Left cardiac atrium (tissue), 4 donors: ENCODE results near the gene PHOSPHO2. TPM values are rescaled to one million over a fixed set of nuclear protein-coding genes. Genes with fewer than 3 reads are reported as not detected.

Experiments
- ATAC-seq, 2 donors: fragments of 200-7000 bp; cut with Tn5 transposase; one replicate each; pipeline ENCODE4 v1.9.1; 2020; ENCODE audit warnings: mild to moderate bottlenecking in 2 of 2, moderate library complexity in 2 of 2
- DNase-seq: peaks from one replicate; pipeline ENCODE4 v3.0.0-alpha.2; 2020
- intact Hi-C, 2 donors: fragments of 100-400 bp; cut with DNase I; formaldehyde crosslinking; loops; one replicate each; pipeline versions ENCODE4 v1.14.1 to v1.15.1; 2022 to 2023
- total RNA-seq, 2 donors: library from RNA; stranded (reverse); fragmentation: NEBNext Ultra II Directional; extraction: Animal tissue kit (Norgen Biotek cat#: 25700); gene quantifications; one replicate each; pipeline ENCODE4 v1.2.1, GENCODE V29; 2021
- donor health status: DM: no; HTN: yes; CAD: no.
- donor health status: DM: no; HTN: yes; CAD: no; lungs with severe emphysema.
- donor health status: DM: yes; HTN: yes; CAD: no.
- donor health status: Dilated cardiomyopathy.

Gene PHOSPHO2
- total RNA-seq, 2 donors from 2014 or later: 3.4 to 3.9 TPM

DNA sequence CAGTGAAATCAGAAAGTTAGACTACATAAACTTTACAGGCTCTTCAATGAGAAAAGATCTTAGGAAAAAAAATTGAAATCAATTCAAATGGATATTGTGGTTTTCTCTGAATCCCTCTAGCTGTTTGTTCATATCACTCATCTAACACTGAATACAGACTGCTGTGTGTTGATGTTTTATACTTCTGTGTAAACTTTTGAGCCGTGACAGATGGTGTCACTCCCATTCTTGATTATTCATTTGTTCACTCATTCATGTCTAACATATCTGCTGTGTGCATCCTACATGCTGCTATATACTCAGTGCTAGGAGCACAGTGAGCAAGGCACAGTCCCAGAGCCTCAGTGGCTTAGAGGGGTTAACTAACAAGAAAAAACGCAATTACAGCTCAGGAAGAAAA is 52.0 kb downstream of the PHOSPHO2 start:
- DNase-seq (no peak), ATAC-seq (no peak)
- intact Hi-C loops: no loop called here

DNA sequence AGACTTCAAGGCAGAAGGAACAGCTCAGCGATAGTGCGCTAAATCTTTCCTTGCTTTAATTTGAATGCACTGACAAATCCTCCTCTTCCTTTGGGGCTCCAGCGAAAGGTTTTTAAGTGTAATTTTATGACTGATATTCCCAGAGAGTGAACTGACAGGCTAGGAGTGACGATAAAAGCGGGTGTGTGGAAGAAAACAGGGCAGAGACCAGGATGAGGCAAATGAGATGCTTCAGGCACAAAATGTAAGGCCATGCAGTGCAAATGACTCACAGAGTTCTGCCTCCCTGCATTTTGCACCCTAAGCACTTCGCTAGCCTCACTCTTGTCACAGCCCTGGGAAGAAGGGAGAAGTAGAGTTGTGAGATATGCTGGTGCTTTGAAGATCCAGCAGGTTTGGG is 54.0 kb downstream of the PHOSPHO2 start:
- ATAC-seq (no peak), DNase-seq (no peak)
- intact Hi-C loops: no loop called here

Other genes starting within 250 kb of the PHOSPHO2 start
- gene BBS5, start 215.0 kb upstream of the PHOSPHO2 start, total RNA-seq: 1 to 10 TPM; 6.7 to 8.5 TPM
- gene KLHL41, start 184.8 kb upstream of the PHOSPHO2 start, total RNA-seq: 10 to 100 TPM; 92.0 to 95.9 TPM
- gene FASTKD1, start 120.6 kb upstream of the PHOSPHO2 start, total RNA-seq: 10 to 100 TPM; 45.1 to 66.4 TPM
- gene PPIG, start 110.1 kb upstream of the PHOSPHO2 start, total RNA-seq: 10 to 100 TPM; 33.7 to 45.3 TPM
- under 1 TPM in 1 of 2 donors, not detected in 1; 0.16 TPM for gene CFAP210, start 64 bp upstream of the PHOSPHO2 start, total RNA-seq
- gene KLHL23, start 39.4 kb downstream of the PHOSPHO2 start, total RNA-seq: 10 to 100 TPM; 19.5 to 22.5 TPM
- 10 to 100 TPM; 57.4 to 75.3 TPM for gene SSB, start 104.4 kb downstream of the PHOSPHO2 start, total RNA-seq
- 10 to 100 TPM; 51.5 to 55.2 TPM for gene METTL5, start 130.4 kb downstream of the PHOSPHO2 start, total RNA-seq
- gene UBR3, start 133.0 kb downstream of the PHOSPHO2 start, total RNA-seq: 10 to 100 TPM; 67.3 to 76.4 TPM